Thyroid gland (tissue), 4 donors: ENCODE measurements around the gene CSRNP3. TPM values are rescaled to one million over a fixed set of nuclear protein-coding genes. Genes with fewer than 3 reads are reported as not detected.

Source experiments
- DNase-seq, 2 donors: peaks; one replicate each; pipeline ENCODE4 v3.0.0-alpha.2; 2019
- H3K27ac ChIP-seq, 3 donors: fragments of 200-600 bp; sonication (generic); 1 replicate in 2 of 3; 2 replicates in 1 of 3; pipeline ENCODE4 v1.5.1; 2016 to 2019; ENCODE audit warnings: mild to moderate bottlenecking in 1 of 3, moderate library complexity in 1 of 3
- H3K27me3 ChIP-seq: fragments of 200-600 bp; sonication (generic); one replicate; pipeline ENCODE4 v1.5.1; 2019
- H3K36me3 ChIP-seq, 2 donors: fragments of 200-600 bp; sonication (generic); one replicate each; pipeline ENCODE4 v1.5.1; 2016 to 2019
- H3K4me1 ChIP-seq, 2 donors: fragments of 200-600 bp; sonication (generic); one replicate each; pipeline ENCODE4 v1.5.1; 2017 to 2019
- H3K4me3 ChIP-seq, 3 donors: fragments of 200-600 bp; sonication (generic); replicated peaks in 1 of 3; 1 replicate in 2 of 3; 2 replicates in 1 of 3; pipeline ENCODE4 v1.5.1; 2016; ENCODE audit warnings: mild to moderate bottlenecking in 1 of 3
- H3K9me3 ChIP-seq: fragments of 200-600 bp; sonication (generic); one replicate; pipeline ENCODE4 v1.5.1; 2017
- CTCF ChIP-seq, 6 experiments: fragments of 200-600 bp in 3 of 6; fragments of 450-650 bp in 3 of 6; sonication (generic) in 3 of 6; IDR thresholded peaks; one replicate each; pipeline ENCODE4 v1.5.1; 2016 to 2019; ENCODE audit warnings: antibody characterized with exemption in 6 of 6, mild to moderate bottlenecking in 2 of 6, inconsistent platforms in 1 of 6, moderate library complexity in 1 of 6
- POLR2A ChIP-seq, 2 donors: fragments of 450-650 bp; IDR thresholded peaks; one replicate each; pipeline ENCODE4 v1.6.1; 2017; ENCODE audit warnings: antibody characterized with exemption in 2 of 2, mild to moderate bottlenecking in 2 of 2, moderate library complexity in 1 of 2
- whole genome bisulfite sequencing, 2 donors: methylation state at CpG; one replicate each; pipeline ENCODE4 v1.1.5; 2017; 5-methylcytosine and 5-hydroxymethylcytosine counted together
- intact Hi-C: fragments of 100-400 bp; cut with DNase I; formaldehyde crosslinking; loops from one replicate; pipeline ENCODE4 v1.15.1; 2023
- total RNA-seq, 4 donors: library from RNA; depleted of rRNA; stranded (reverse); fragments of >200 nt; gene quantifications; one replicate each; pipeline ENCODE4 v1.2.3, GENCODE V29; 2016

Gene CSRNP3
- total RNA-seq, 4 donors from 2014 or later = 6.0 to 16.5 (median 9.9) TPM

DNA sequence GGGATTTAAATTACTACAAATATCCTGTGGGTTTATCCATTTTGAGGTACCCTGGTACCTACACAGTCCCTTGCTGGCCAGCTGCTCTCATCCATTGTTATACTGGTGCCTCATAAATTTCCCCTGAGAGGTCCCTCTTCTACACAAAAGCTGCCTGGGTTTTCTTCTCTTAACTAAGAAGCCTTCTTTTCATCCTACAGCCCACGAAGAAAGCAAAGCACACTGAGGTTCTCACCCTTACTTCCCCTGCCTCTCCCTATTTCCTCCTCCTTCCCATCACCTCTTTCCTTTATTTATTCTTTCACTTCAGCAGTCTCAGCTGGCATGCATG lies 154.9 kb downstream of the CSRNP3 start:
- 67 to 78% methylated on average over 1 of the region's 1 CpG for WGBS, 2 donors
- H3K27me3 ChIP-seq = no peaks in the 10 kb centered on the region
- no peaks in the 10 kb centered on the region for H3K36me3 ChIP-seq
- intact Hi-C loops = no loop called here
- H3K4me1 ChIP-seq = peaks cover 13 to 14% of the 10 kb centered on the region in 2 donors
- no peak for DNase-seq
- H3K27ac ChIP-seq = no peak overlapping the region
- no peak overlapping the region for H3K4me3 ChIP-seq
- TF ChIP-seq POLR2A (IDR thresholded peaks at IDR 0.05) (no peak), CTCF (IDR thresholded peaks at IDR 0.05) (no peak)
- no peaks in the 10 kb centered on the region for H3K9me3 ChIP-seq

GRCh38 chr2:165627470-165627869 lies 158.0 kb downstream of the CSRNP3 start:
- Histone ChIP-seq H3K27ac (no peak overlapping the region), H3K9me3 (no peaks in the 10 kb centered on the region), H3K27me3 (no peaks in the 10 kb centered on the region), H3K36me3 (no peaks in the 10 kb centered on the region), H3K4me3 (no peak overlapping the region), H3K4me1 (no peaks in the 10 kb centered on the region)
- WGBS, 2 donors = 93 to 98% methylated on average over 3 of the region's 3 CpGs
- intact Hi-C loops = no loop called here
- TF ChIP-seq CTCF (IDR thresholded peaks at IDR 0.05) = no peak
- TF ChIP-seq POLR2A (IDR thresholded peaks at IDR 0.05) = no peak
- no peak for DNase-seq

DNA sequence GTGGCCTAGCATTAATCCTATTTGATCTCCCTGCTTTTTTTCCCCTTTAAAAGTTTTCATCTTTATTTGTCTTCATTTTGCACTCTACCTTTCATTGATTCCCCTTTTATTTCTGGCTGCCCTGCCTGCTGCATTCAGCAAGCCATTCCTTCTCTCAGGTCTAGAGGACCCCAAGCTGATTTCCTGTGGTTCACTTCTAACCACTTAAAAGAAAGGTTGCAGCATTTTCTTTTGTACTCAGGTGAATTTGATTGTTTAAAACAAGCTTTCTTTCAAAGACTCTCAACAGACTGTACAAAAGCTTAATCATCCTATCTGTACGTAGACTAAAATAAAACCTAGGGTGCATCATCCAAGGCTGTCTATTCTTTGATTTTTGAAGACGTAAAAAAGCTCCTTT lies 160.3 kb downstream of the CSRNP3 start:
- Histone ChIP-seq H3K4me3 (no peak overlapping the region), H3K4me1 (peaks cover 2 to 8% of the 10 kb centered on the region in 2 donors), H3K36me3 (no peaks in the 10 kb centered on the region), H3K9me3 (no peaks in the 10 kb centered on the region), H3K27me3 (no peaks in the 10 kb centered on the region), H3K27ac (no peak overlapping the region)
- 93% methylated on average over 2 of the region's 2 CpGs for WGBS, 2 donors
- intact Hi-C loops = no loop called here
- no peak for DNase-seq
- no peak for TF ChIP-seq POLR2A (IDR thresholded peaks at IDR 0.05)
- TF ChIP-seq CTCF (IDR thresholded peaks at IDR 0.05) = no peak

DNA sequence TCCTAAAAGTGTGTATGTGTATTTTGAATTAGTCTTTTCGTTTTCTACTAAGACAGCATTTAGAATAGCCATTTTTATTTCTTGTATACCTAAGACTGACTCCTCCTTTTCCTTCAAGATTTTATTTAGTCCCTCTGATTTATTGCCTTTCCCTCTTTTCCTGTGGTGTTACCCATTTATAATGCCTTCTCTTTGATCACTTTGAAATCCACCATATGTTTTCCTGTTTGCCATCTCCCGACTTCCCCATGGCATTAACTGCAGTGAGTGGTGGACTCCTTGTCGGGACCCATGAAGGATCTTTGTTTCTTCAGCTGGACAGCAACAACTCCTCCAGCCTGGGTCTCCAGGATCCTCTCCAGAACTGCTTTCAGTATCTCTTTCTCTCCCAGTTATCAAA lies 160.7 kb downstream of the CSRNP3 start:
- 84 to 92% methylated on average over 3 of the region's 3 CpGs for WGBS, 2 donors
- intact Hi-C loops = no loop called here
- no peak overlapping the region for H3K27ac ChIP-seq

GRCh38 chr2:165631089-165631488 lies 161.6 kb downstream of the CSRNP3 start:
- Histone ChIP-seq H3K9me3 (no peaks in the 10 kb centered on the region), H3K36me3 (no peaks in the 10 kb centered on the region)
- WGBS, 2 donors = 45 to 64% methylated on average over 4 of the region's 4 CpGs

More for the DNA sequence above, 160.7 kb downstream of the CSRNP3 start:
- Histone ChIP-seq H3K4me3 (no peak overlapping the region), H3K36me3 (no peaks in the 10 kb centered on the region), H3K27me3 (no peaks in the 10 kb centered on the region), H3K9me3 (no peaks in the 10 kb centered on the region), H3K4me1 (peaks cover 5 to 13% of the 10 kb centered on the region in 2 donors)
- no peak for DNase-seq
- TF ChIP-seq POLR2A (IDR thresholded peaks at IDR 0.05) (no peak), CTCF (IDR thresholded peaks at IDR 0.05) (no peak)

More at GRCh38 chr2:165631089-165631488, 161.6 kb downstream of the CSRNP3 start:
- Histone ChIP-seq H3K27ac (no peak overlapping the region), H3K4me1 (peaks cover 5 to 14% of the 10 kb centered on the region in 2 donors), H3K4me3 (no peak overlapping the region), H3K27me3 (no peaks in the 10 kb centered on the region)
- no peak for TF ChIP-seq POLR2A (IDR thresholded peaks at IDR 0.05)
- no peak for TF ChIP-seq CTCF (IDR thresholded peaks at IDR 0.05)
- intact Hi-C loops = no loop called here
- DNase-seq = peak; percentile 30 to 55
